LNCAP (cell line): ENCODE results near the gene DTNA.

Source experiments
- CTCF ChIP-seq: fragments of 450-650 bp; IDR thresholded peaks from 2 replicates; pipeline ENCODE4 v1.5.1; 2017; ENCODE audit warnings: mild to moderate bottlenecking

Gene DTNA

GRCh38 chr18:34805103-34805877 lies 95.2 kb downstream of the DTNA start:
- no peak for TF ChIP-seq CTCF

GRCh38 chr18:34805878-34806351 lies 95.8 kb downstream of the DTNA start:
- no peak for TF ChIP-seq CTCF

- TF ChIP-seq CTCF, result no peak
These were observed 96.4 kb downstream of the DTNA start for GRCh38 chr18:34806527-34806926.

GRCh38 chr18:34807106-34807796 lies 97.2 kb downstream of the DTNA start:
- no peak for TF ChIP-seq CTCF

GRCh38 chr18:34808389-34808788 lies 98.3 kb downstream of the DTNA start:
- TF ChIP-seq CTCF, result no peak

GRCh38 chr18:34809451-34810072 lies 99.5 kb downstream of the DTNA start:
- TF ChIP-seq CTCF, result peak; percentile 49

- no peak for TF ChIP-seq CTCF
These were observed 106.1 kb downstream of the DTNA start for GRCh38 chr18:34816183-34816582.
